ENCODE data around the gene MDH2. TPM values are rescaled to one million over a fixed set of nuclear protein-coding genes. Genes with fewer than 3 reads are reported as not detected.
"Not testable (repeated sequence)": the region's sequence is repeated elsewhere in the genome, so short reads cannot be mapped to it uniquely, and the experiment has no call there.

Gene MDH2
- total and polyA plus RNA-seq, 4 donors, result 33.6 to 275 (median 163) TPM

DNA sequence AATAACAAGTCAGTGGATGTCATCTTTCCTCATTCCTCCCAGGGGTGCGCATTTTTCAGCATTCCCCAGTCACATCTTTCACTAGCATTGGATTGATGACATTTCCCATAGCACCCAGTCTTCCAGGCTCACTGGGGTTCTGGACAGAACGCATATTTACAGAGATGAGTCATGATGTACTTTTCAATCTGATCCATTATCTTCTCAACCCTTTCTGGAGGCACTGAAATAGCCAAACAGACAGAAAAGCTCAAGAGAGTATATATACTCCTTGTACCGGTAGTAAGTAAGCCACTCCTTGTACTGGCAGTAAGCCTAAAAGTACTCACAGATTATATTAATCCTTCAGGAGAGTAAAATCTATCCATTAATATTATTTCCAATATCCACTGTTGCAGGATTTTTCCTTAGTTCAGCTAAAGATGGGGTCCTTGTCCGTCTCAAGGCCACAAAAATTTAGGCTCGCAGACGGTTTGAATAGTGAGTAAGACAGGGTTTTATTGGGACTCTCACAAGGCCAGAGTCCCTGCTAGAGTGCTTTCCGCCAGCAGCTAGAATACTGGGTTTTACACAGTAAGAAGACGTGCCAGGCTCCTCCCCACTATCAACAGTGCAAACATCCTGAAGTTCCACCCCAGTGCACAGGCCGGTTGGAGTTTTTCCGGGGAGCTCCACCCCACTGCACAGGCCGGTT is 60.8 kb downstream of the MDH2 start (continued):
- TF ChIP-seq, protein P1, sequence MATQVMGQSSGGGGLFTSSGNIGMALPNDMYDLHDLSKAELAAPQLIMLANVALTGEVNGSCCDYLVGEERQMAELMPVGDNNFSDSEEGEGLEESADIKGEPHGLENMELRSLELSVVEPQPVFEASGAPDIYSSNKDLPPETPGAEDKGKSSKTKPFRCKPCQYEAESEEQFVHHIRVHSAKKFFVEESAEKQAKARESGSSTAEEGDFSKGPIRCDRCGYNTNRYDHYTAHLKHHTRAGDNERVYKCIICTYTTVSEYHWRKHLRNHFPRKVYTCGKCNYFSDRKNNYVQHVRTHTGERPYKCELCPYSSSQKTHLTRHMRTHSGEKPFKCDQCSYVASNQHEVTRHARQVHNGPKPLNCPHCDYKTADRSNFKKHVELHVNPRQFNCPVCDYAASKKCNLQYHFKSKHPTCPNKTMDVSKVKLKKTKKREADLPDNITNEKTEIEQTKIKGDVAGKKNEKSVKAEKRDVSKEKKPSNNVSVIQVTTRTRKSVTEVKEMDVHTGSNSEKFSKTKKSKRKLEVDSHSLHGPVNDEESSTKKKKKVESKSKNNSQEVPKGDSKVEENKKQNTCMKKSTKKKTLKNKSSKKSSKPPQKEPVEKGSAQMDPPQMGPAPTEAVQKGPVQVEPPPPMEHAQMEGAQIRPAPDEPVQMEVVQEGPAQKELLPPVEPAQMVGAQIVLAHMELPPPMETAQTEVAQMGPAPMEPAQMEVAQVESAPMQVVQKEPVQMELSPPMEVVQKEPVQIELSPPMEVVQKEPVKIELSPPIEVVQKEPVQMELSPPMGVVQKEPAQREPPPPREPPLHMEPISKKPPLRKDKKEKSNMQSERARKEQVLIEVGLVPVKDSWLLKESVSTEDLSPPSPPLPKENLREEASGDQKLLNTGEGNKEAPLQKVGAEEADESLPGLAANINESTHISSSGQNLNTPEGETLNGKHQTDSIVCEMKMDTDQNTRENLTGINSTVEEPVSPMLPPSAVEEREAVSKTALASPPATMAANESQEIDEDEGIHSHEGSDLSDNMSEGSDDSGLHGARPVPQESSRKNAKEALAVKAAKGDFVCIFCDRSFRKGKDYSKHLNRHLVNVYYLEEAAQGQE (IDR thresholded peaks at IDR 0.05), result peak; percentile 79
- TF ChIP-seq TAF1 (conservative IDR thresholded peaks at IDR 0.05), result peak; percentile 34
- peak in 1 of 2 donors; percentile 25 for TF ChIP-seq RAD21 (IDR thresholded peaks at IDR 0.05)
- peak; percentile 50 for TF ChIP-seq SP1 (IDR thresholded peaks at IDR 0.05)
- TF ChIP-seq NR2F2 (IDR thresholded peaks at IDR 0.05), result no peak

DNA sequence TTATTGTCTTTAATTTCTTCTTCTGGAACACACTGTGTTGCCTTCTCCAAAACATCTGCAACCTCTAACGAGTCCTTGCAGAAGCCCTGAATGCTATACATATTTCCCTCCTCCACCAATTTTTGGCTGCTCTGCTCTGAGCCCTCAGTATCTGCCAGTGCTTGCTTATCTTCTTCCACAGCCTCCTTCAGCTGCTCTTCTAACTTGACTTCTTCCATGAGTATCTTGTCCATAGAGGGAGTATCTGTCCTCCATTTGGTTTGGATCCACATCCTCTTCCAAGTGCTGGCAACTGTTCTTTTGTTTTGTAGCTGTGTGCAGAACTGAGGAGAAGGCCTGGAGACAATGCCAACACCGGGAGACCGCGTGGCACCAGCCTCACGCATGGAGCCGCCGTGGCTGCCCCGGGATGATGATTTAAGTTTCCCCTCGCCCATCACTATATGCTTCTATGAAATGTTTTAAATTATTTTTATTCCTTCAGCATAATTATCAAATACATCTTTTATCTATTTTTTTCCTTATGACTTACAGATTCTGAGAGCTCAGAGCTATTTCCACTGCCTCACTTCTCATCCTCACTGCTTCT is 65.2 kb downstream of the MDH2 start:
- 95% methylated on average over 9 of the region's 9 CpGs for WGBS
- H3K27ac ChIP-seq (ENCODE audit: low read depth in 1 of 2, low read length in 2 of 2); H3K36me3 ChIP-seq (ENCODE audit: control insufficient read depth in 4 of 4, insufficient read depth in 3 of 4, low read depth in 1 of 4, low read length in 3 of 4); H3K4me3 ChIP-seq (ENCODE audit: low read depth in 1 of 3, low read length in 3 of 3); H3K9ac ChIP-seq (ENCODE audit: low read depth in 1 of 2, low read length in 2 of 2); H3K27me3 ChIP-seq (ENCODE audit: control insufficient read depth in 4 of 4, insufficient read depth in 4 of 4, low read length in 3 of 4); DNase-seq (ENCODE audit: low spot score); H3K9me3 ChIP-seq (ENCODE audit: control insufficient read depth in 4 of 4, low read length in 3 of 4): not testable (repeated sequence)
- H3K4me1 ChIP-seq (ENCODE audit: control insufficient read depth in 4 of 4, insufficient read depth in 4 of 4, low read length in 3 of 4), result peaks cover 2 to 22% (median 7%) of the 10 kb centered on the region in 4 donors

DNA sequence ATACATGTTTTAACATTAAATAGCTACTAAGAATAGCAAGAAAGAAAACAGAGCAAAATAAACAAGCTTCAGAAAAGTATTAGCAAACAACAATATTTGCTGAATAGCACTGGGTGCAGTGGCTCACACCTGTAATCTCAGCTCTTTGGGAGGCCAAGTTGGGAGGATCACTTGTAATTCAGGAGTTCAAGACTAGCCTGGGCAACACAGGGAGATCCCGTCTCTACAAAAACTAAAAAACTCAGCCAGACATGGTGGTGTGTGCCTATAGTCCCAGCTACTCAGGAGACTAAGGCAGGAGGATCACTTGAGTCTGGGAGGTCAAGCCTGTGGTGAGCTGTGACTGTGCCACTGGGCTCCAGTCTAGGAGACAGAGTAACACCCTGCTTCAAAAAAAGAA is 66.8 kb downstream of the MDH2 start:
- not testable (repeated sequence) for H3K9me3 ChIP-seq (ENCODE audit: control insufficient read depth in 4 of 4, low read length in 3 of 4); H3K9ac ChIP-seq (ENCODE audit: low read depth in 1 of 2, low read length in 2 of 2); DNase-seq (ENCODE audit: low spot score); H3K27me3 ChIP-seq (ENCODE audit: control insufficient read depth in 4 of 4, insufficient read depth in 4 of 4, low read length in 3 of 4); H3K27ac ChIP-seq (ENCODE audit: low read depth in 1 of 2, low read length in 2 of 2); H3K4me3 ChIP-seq (ENCODE audit: low read depth in 1 of 3, low read length in 3 of 3); H3K36me3 ChIP-seq (ENCODE audit: control insufficient read depth in 4 of 4, insufficient read depth in 3 of 4, low read depth in 1 of 4, low read length in 3 of 4)
- WGBS, result 94% methylated on average over 1 of the region's 1 CpG
- peaks cover 0 to 14% (median 5%) of the 10 kb centered on the region in 4 donors for H3K4me1 ChIP-seq (ENCODE audit: control insufficient read depth in 4 of 4, insufficient read depth in 4 of 4, low read length in 3 of 4)

Small RNA genes within 50 kb of the gene (small RNA-seq; reads per million reads assigned to genes)
- not detected for gene RNU6-863P

Other genes with a start within 250 kb of the MDH2 start
- gene CCL24, start 234.3 kb upstream of the MDH2 start, total RNA-seq, result 1 to 10 TPM in 1 of 2 donors, under 1 TPM in 1; 0.47 to 2.1 TPM
- 1 to 10 TPM in 1 of 2 donors, not detected in 1; 1.6 TPM for gene CCL24, start 234.3 kb upstream of the MDH2 start, polyA plus RNA-seq
- gene RHBDD2, start 169.1 kb upstream of the MDH2 start, total RNA-seq, result 10 to 100 TPM; 13.6 to 18.8 TPM
- gene RHBDD2, start 169.1 kb upstream of the MDH2 start, polyA plus RNA-seq, result 10 to 100 TPM; 55.7 to 65.0 TPM
- 100 to 1,000 TPM; 116 to 571 TPM for gene POR, start 133.0 kb upstream of the MDH2 start, total RNA-seq
- 100 to 1,000 TPM; 377 to 973 TPM for gene POR, start 133.0 kb upstream of the MDH2 start, polyA plus RNA-seq
- 10 to 100 TPM; 18.7 to 29.5 TPM for gene TMEM120A, start 53.5 kb upstream of the MDH2 start, total RNA-seq
- 10 to 100 TPM; 34.8 to 73.9 TPM for gene TMEM120A, start 53.5 kb upstream of the MDH2 start, polyA plus RNA-seq
- 10 to 100 TPM; 16.7 to 17.6 TPM for gene STYXL1, start 106 bp upstream of the MDH2 start, total RNA-seq
- 10 to 100 TPM; 16.4 to 27.5 TPM for gene STYXL1, start 106 bp upstream of the MDH2 start, polyA plus RNA-seq
- gene SRRM3, start 153.8 kb downstream of the MDH2 start, total RNA-seq, result under 1 TPM in 1 of 2 donors, not detected in 1; 0.08 TPM
- under 1 TPM in 1 of 2 donors, not detected in 1; 0.16 TPM for gene SRRM3, start 153.8 kb downstream of the MDH2 start, polyA plus RNA-seq

Measured in liver (tissue), 10 donors.